KG1 (cell line): ENCODE data around the gene ADK.
"Not testable (repeated sequence)": the region's sequence is repeated elsewhere in the genome, so short reads cannot be mapped to it uniquely, and the experiment has no call there.

Experiments
- DNase-seq: peaks from one replicate; lab custom pipeline; 2025; lab: John Stamatoyannopoulos, UW

ADK gene

GRCh38 chr10:74305730-74306129 is 154.7 kb downstream of the ADK start:
- no peak for DNase-seq

GRCh38 chr10:74306227-74306982 is 155.4 kb downstream of the ADK start:
- DNase-seq, result no peak

GRCh38 chr10:74307061-74307651 is 156.1 kb downstream of the ADK start:
- DNase-seq, result no peak

GRCh38 chr10:74310652-74311257 is 159.7 kb downstream of the ADK start:
- no peak for DNase-seq

GRCh38 chr10:74314166-74314565 is 163.1 kb downstream of the ADK start:
- no peak for DNase-seq

GRCh38 chr10:74320026-74320425 is 169.0 kb downstream of the ADK start:
- DNase-seq, result no peak

GRCh38 chr10:74320717-74321116 is 169.7 kb downstream of the ADK start:
- DNase-seq, result no peak

GRCh38 chr10:74322141-74322540 is 171.1 kb downstream of the ADK start:
- no peak for DNase-seq

- DNase-seq, result no peak
These were observed 171.5 kb downstream of the ADK start for GRCh38 chr10:74322565-74322964.

- DNase-seq, result no peak
These were observed 177.4 kb downstream of the ADK start for GRCh38 chr10:74328388-74328787.

- DNase-seq, result no peak
These were observed 178.9 kb downstream of the ADK start for GRCh38 chr10:74329873-74330272.

GRCh38 chr10:74330646-74331045 is 179.6 kb downstream of the ADK start:
- DNase-seq, result no peak

- no peak for DNase-seq
These were observed 181.4 kb downstream of the ADK start for GRCh38 chr10:74332398-74332797.

GRCh38 chr10:74333174-74333573 is 182.2 kb downstream of the ADK start:
- no peak for DNase-seq

- no peak for DNase-seq
These were observed 183.2 kb downstream of the ADK start for GRCh38 chr10:74334221-74334620.

- DNase-seq, result no peak
These were observed 184.5 kb downstream of the ADK start for GRCh38 chr10:74335501-74335900.

- DNase-seq, result no peak
These were observed 186.5 kb downstream of the ADK start for GRCh38 chr10:74337330-74338016.

GRCh38 chr10:74342991-74343390 is 192.0 kb downstream of the ADK start:
- DNase-seq, result no peak

GRCh38 chr10:74343804-74344203 is 192.8 kb downstream of the ADK start:
- DNase-seq, result no peak

- no peak for DNase-seq
These were observed 193.3 kb downstream of the ADK start for GRCh38 chr10:74344306-74344705.

- no peak for DNase-seq
These were observed 196.5 kb downstream of the ADK start for GRCh38 chr10:74347522-74347921.

GRCh38 chr10:74353021-74353420 is 202.0 kb downstream of the ADK start:
- DNase-seq, result not testable (repeated sequence)

- DNase-seq, result no peak
These were observed 210.7 kb downstream of the ADK start for GRCh38 chr10:74361678-74362077.
